ENCODE data around the gene MEF2C. TPM values are rescaled to one million over a fixed set of nuclear protein-coding genes. Genes with fewer than 3 reads are reported as not detected.

The MEF2C gene
- total RNA-seq, 2 experiments from 2014 or later = 0.60 to 0.87 TPM

GRCh38 chr5:88694023-88694679, 188.8 kb downstream of the MEF2C start:
- no peak overlapping the region for H3K27ac ChIP-seq (ENCODE audit: low read depth in 1 of 2, low read length in 2 of 2)
- no peak overlapping the region for H3K27ac Mint-ChIP-seq
- H3K4me1 Mint-ChIP-seq (ENCODE audit: low read depth) = peaks cover 28% of the 10 kb centered on the region
- no peak for ATAC-seq (ENCODE audit: poor library complexity)
- H3K4me1 ChIP-seq (ENCODE audit: insufficient read depth, low read length) = peaks cover 24% of the 10 kb centered on the region
- peaks cover 96% of the 10 kb centered on the region for H3K27me3 Mint-ChIP-seq
- TF ChIP-seq CTCF (IDR thresholded peaks at IDR 0.05) = no peak
- no peak for DNase-seq
- no peak overlapping the region for H3K4me3 ChIP-seq (ENCODE audit: low read length)
- no peak overlapping the region for H3K4me3 Mint-ChIP-seq
- H3K27me3 ChIP-seq (ENCODE audit: control insufficient read depth in 1 of 2, insufficient read depth in 2 of 2, low read length in 2 of 2) = peaks cover 58 to 96% of the 10 kb centered on the region in 2 experiments
- H3K9me3 Mint-ChIP-seq = no peaks in the 10 kb centered on the region
- ChIA-PET CTCF (interaction anchor here (0.6 kb wide), 1 partner anchor 1036 kb away, joined by 5 read pairs; no protein-coding TSS in a partner anchor), POLR2A (interaction anchor here (0.7 kb wide), 1 partner anchor 19 kb away, joined by 3 read pairs; no protein-coding TSS in a partner anchor)
- no peaks in the 10 kb centered on the region for H3K36me3 Mint-ChIP-seq (ENCODE audit: low read depth)
- H3K9me3 ChIP-seq (ENCODE audit: control insufficient read depth in 1 of 2, insufficient read depth in 1 of 2, low read length in 2 of 2) = peaks cover 0 to 25% of the 10 kb centered on the region in 2 experiments
- H3K36me3 ChIP-seq (ENCODE audit: insufficient read depth, low read length) = no peaks in the 10 kb centered on the region
- intact Hi-C loops (cut with DNase I, micrococcal nuclease) = loop anchor here in 1 of 2 experiments (10.0 kb wide), 2 partner anchors 1269 to 1809 kb away; no protein-coding TSS in a partner anchor

GRCh38 chr5:88693071-88693932, 189.7 kb downstream of the MEF2C start:
- Mint-ChIP-seq H3K9me3 (no peaks in the 10 kb centered on the region), H3K27ac (no peak overlapping the region), H3K27me3 (peaks cover 96% of the 10 kb centered on the region), H3K4me1 (ENCODE audit: low read depth) (peaks cover 28% of the 10 kb centered on the region), H3K36me3 (ENCODE audit: low read depth) (no peaks in the 10 kb centered on the region), H3K4me3 (no peak overlapping the region)
- TF ChIP-seq CTCF (IDR thresholded peaks at IDR 0.05) = no peak
- ChIA-PET CTCF (no interaction called here), POLR2A (no interaction called here)
- Histone ChIP-seq H3K36me3 (ENCODE audit: insufficient read depth, low read length) (no peaks in the 10 kb centered on the region), H3K4me1 (ENCODE audit: insufficient read depth, low read length) (peaks cover 24% of the 10 kb centered on the region), H3K9me3 (ENCODE audit: control insufficient read depth in 1 of 2, insufficient read depth in 1 of 2, low read length in 2 of 2) (peaks cover 0 to 32% of the 10 kb centered on the region in 2 experiments), H3K27me3 (ENCODE audit: control insufficient read depth in 1 of 2, insufficient read depth in 2 of 2, low read length in 2 of 2) (peaks cover 66 to 96% of the 10 kb centered on the region in 2 experiments), H3K27ac (ENCODE audit: low read depth in 1 of 2, low read length in 2 of 2) (no peak overlapping the region), H3K4me3 (ENCODE audit: low read length) (no peak overlapping the region)
- intact Hi-C loops (cut with DNase I, micrococcal nuclease) = loop anchor here in 1 of 2 experiments (10.0 kb wide), 2 partner anchors 1269 to 1809 kb away; no protein-coding TSS in a partner anchor
- DNase-seq (no peak), ATAC-seq (ENCODE audit: poor library complexity) (no peak)

- Mint-ChIP-seq H3K27me3 (peaks cover 96% of the 10 kb centered on the region), H3K27ac (no peak overlapping the region), H3K36me3 (ENCODE audit: low read depth) (no peaks in the 10 kb centered on the region), H3K4me1 (ENCODE audit: low read depth) (peaks cover 28% of the 10 kb centered on the region), H3K4me3 (peak overlapping the region; percentile 25), H3K9me3 (no peaks in the 10 kb centered on the region)
- ChIA-PET CTCF (interaction anchor here (1.6 to 2.5 kb wide), 4 partner anchors 11 to 911 kb away, joined by 6 to 20 read pairs (median 14); no protein-coding TSS in a partner anchor), POLR2A (no interaction called here)
- no peak overlapping the region for H3K4me3 ChIP-seq (ENCODE audit: low read length)
- no peak for ATAC-seq (ENCODE audit: poor library complexity)
- intact Hi-C loops (cut with DNase I, micrococcal nuclease) = loop anchor here (1.0 to 10.0 kb wide), 4 partner anchors 911 to 1807 kb away; no protein-coding TSS in a partner anchor
- DNase-seq = no peak
- peaks cover 24% of the 10 kb centered on the region for H3K4me1 ChIP-seq (ENCODE audit: insufficient read depth, low read length)
- H3K36me3 ChIP-seq (ENCODE audit: insufficient read depth, low read length) = no peaks in the 10 kb centered on the region
- TF ChIP-seq CTCF (IDR thresholded peaks at IDR 0.05) = no peak
- no peak overlapping the region for H3K27ac ChIP-seq (ENCODE audit: low read depth in 1 of 2, low read length in 2 of 2)
- peaks cover 0 to 32% of the 10 kb centered on the region in 2 experiments for H3K9me3 ChIP-seq (ENCODE audit: control insufficient read depth in 1 of 2, insufficient read depth in 1 of 2, low read length in 2 of 2)
- peaks cover 76 to 97% of the 10 kb centered on the region in 2 experiments for H3K27me3 ChIP-seq (ENCODE audit: control insufficient read depth in 1 of 2, insufficient read depth in 2 of 2, low read length in 2 of 2)
Measured at GRCh38 chr5:88691945-88692868, 190.8 kb downstream of the MEF2C start.
